K562 (cell line): ENCODE results near the gene NOX5. TPM values are rescaled to one million over a fixed set of nuclear protein-coding genes. Genes with fewer than 3 reads are reported as not detected.

ENCODE experiments used
- ATAC-seq: fragments of 200-7000 bp; cut with Tn5 transposase; 3 replicates; pipeline ENCODE4 v1.9.1; 2020; ENCODE audit warnings: moderate library complexity
- BruUV-seq: library from RNA; stranded (reverse); fragments of 400-500 nt; replicated peaks from 2 replicates; lab custom pipeline; 2021; lab: Mats Ljungman, UMichigan
- CTCF ChIA-PET: fragments of 300-600 bp; formaldehyde crosslinking; extraction: SDS; loops from one replicate; lab custom pipeline; 2021; ENCODE audit warnings: low intra/inter-chr PET ratio; lab: Yijun Ruan, JAX
- POLR2A ChIA-PET: fragments of 300-600, 350-650 bp; sonication (Branson Sonifier 250); formaldehyde crosslinking; extraction: SDS; loops from one replicate; lab custom pipeline; 2021; ENCODE audit warnings: antibody characterized with exemption, inconsistent platforms; lab: Yijun Ruan, JAX
- DNase-seq, 4 experiments: peaks; one replicate each; pipeline versions ENCODE4 v3.0.0 to v3.0.0-alpha.2; 2011 to 2018; ENCODE audit warnings: low spot score in 3 of 4, mixed read lengths in 3 of 4; ENCODE audit errors: extremely low read depth in 1 of 4
- FAIRE-seq: peaks from 2 replicates; lab custom pipeline; 2011; peaks lifted over from hg19 to GRCh38; lab: Jason Lieb, UNC
- H2AFZ ChIP-seq: 2 replicates; pipeline ENCODE4 v1.6.0; 2011; ENCODE audit warnings: low read depth, low read length, control low read depth, inconsistent platforms
- H3K27ac ChIP-seq: fragments of 200-600 bp; 3 replicates; pipeline ENCODE4 v1.8.0; 2011; ENCODE audit warnings: low read depth, mild to moderate bottlenecking, control low read depth, inconsistent platforms, low read length, moderate library complexity, mixed read lengths; ENCODE audit errors: extremely low read depth
- H3K27me3 ChIP-seq, 2 experiments: fragments of 300-600 bp in 1 of 2; 2 replicates in 1 of 2; 3 replicates in 1 of 2; pipeline versions ENCODE4 v1.6.0 to v1.8.0; 2011; ENCODE audit warnings: inconsistent platforms in 2 of 2, low read length in 2 of 2, mild to moderate bottlenecking in 1 of 2, mixed read lengths in 1 of 2, moderate library complexity in 1 of 2; ENCODE audit not compliant: control insufficient read depth in 2 of 2, insufficient read depth in 2 of 2
- H3K36me3 ChIP-seq: fragments of 300-600 bp; 3 replicates; pipeline ENCODE4 v1.8.0; 2011; ENCODE audit warnings: mild to moderate bottlenecking, low read length, inconsistent platforms; ENCODE audit not compliant: control insufficient read depth, insufficient read depth
- H3K4me1 ChIP-seq, 2 experiments: fragments of 200-600 bp in 1 of 2; replicated peaks in 1 of 2; 2 replicates in 1 of 2; 3 replicates in 1 of 2; pipeline versions ENCODE4 v1.5.1 to v1.8.0; 2011; ENCODE audit warnings: inconsistent platforms in 2 of 2, low read length in 2 of 2, mild to moderate bottlenecking in 1 of 2, mixed read lengths in 1 of 2, moderate library complexity in 1 of 2; ENCODE audit not compliant: control insufficient read depth in 2 of 2, insufficient read depth in 2 of 2
- H3K4me2 ChIP-seq: 2 replicates; pipeline ENCODE4 v1.6.1; 2011; ENCODE audit warnings: low read length, control low read depth, inconsistent platforms, mixed read lengths; ENCODE audit not compliant: insufficient read depth
- H3K4me3 ChIP-seq: fragments of 200-600 bp; sonication (generic), shearing (Covaris generic); 2 replicates; pipeline ENCODE4 v1.5.1; 2016; ENCODE audit warnings: control low read depth, inconsistent platforms
- H3K79me2 ChIP-seq: fragments of 200-600 bp; 3 replicates; pipeline ENCODE4 v1.8.0; 2011; ENCODE audit warnings: low read length, inconsistent platforms; ENCODE audit not compliant: control insufficient read depth, insufficient read depth
- H3K9ac ChIP-seq, 2 experiments: 2 replicates each; pipeline versions ENCODE4 v1.6.0 to v1.6.1; 2011; ENCODE audit warnings: low read depth in 2 of 2, low read length in 2 of 2, control low read depth in 1 of 2, inconsistent platforms in 1 of 2, mild to moderate bottlenecking in 1 of 2, mixed read lengths in 1 of 2; ENCODE audit not compliant: insufficient read depth in 1 of 2
- H3K9me1 ChIP-seq: one replicate; pipeline ENCODE4 v1.6.0; 2011; ENCODE audit warnings: inconsistent platforms, mild to moderate bottlenecking, low read length, moderate library complexity; ENCODE audit not compliant: control insufficient read depth, insufficient read depth
- H3K9me3 ChIP-seq: replicated peaks from 2 replicates; pipeline ENCODE4 v1.5.1; 2011; ENCODE audit warnings: low read depth, low read length, inconsistent platforms; ENCODE audit not compliant: control insufficient read depth, insufficient read depth
- H4K20me1 ChIP-seq: replicated peaks from 2 replicates; pipeline ENCODE4 v1.6.1; 2011; ENCODE audit warnings: low read length, inconsistent platforms, mixed read lengths; ENCODE audit not compliant: control insufficient read depth, insufficient read depth
- GATAD2A ChIP-seq: fragments of 450-650 bp; IDR thresholded peaks from 2 replicates; pipeline ENCODE4 v1.6.1; 2017
- HSF4 ChIP-seq: fragments of 250-450 bp; sonication (Bioruptor Pico); IDR thresholded peaks from 2 replicates; pipeline ENCODE4 v2.1.2; 2022; ENCODE audit warnings: mild to moderate bottlenecking, moderate library complexity, borderline replicate concordance
- KHSRP ChIP-seq: fragments of 450-650 bp; IDR thresholded peaks from 2 replicates; pipeline ENCODE4 v1.6.1; 2017
- RBBP5 ChIP-seq: fragments of 200-600 bp; sonication (generic); IDR thresholded peaks from 2 replicates; pipeline ENCODE4 v1.6.1; 2012; ENCODE audit warnings: borderline replicate concordance, mild to moderate bottlenecking, low read length, control low read depth, inconsistent platforms; ENCODE audit not compliant: insufficient read depth, poor library complexity, severe bottlenecking
- TAF9B ChIP-seq: fragments of 450-650 bp; IDR thresholded peaks from 2 replicates; pipeline ENCODE4 v1.6.1; 2018; ENCODE audit warnings: mild to moderate bottlenecking; ENCODE audit not compliant: partially characterized antibody
- ZBED1 ChIP-seq: IDR thresholded peaks from 2 replicates; pipeline ENCODE4 v1.6.1; 2014
- ZC3H11A ChIP-seq: IDR thresholded peaks from 2 replicates; pipeline ENCODE4 v1.6.1; 2012; ENCODE audit warnings: low read depth, low read length, improper control_type of control experiment
- ZKSCAN8 ChIP-seq: fragments of 200-800 bp; sonication (Bioruptor generic); IDR thresholded peaks from 2 replicates; pipeline ENCODE4 v1.6.1; 2016; ENCODE audit warnings: missing genetic modification characterization, missing compliant biosample characterization
- ZNF282 ChIP-seq: sonication (generic); formaldehyde crosslinking; IDR thresholded peaks from 2 replicates; pipeline ENCODE4 v1.8.1; 2023; ENCODE audit warnings: missing genetic modification reagents
- ZNF644 ChIP-seq: fragments of 200-800 bp; sonication (Bioruptor generic); IDR thresholded peaks from 2 replicates; pipeline ENCODE4 v1.6.1; 2016; ENCODE audit warnings: low read depth, missing genetic modification characterization, missing compliant biosample characterization
- ZNF778 ChIP-seq: fragments of 450-650 bp; formaldehyde crosslinking; IDR thresholded peaks from 2 replicates; pipeline ENCODE4 v1.4.0; 2020; ENCODE audit warnings: mild to moderate bottlenecking, moderate library complexity
- WGBS: fragments of 100-300 bp; shearing (Covaris generic); methylation state at CpG from one replicate; pipeline ENCODE4 v1.1.6; 2016; ENCODE audit warnings: low coverage, mixed read lengths; ENCODE audit not compliant: insufficient coverage; ENCODE audit errors: missing lambda C conversion rate; 5-methylcytosine and 5-hydroxymethylcytosine counted together
- in situ Hi-C: fragments of 300-500 bp; cut with MboI; formaldehyde crosslinking; loops from 4 replicates; pipeline ENCODE4 v1.15.0; 2018; ENCODE audit warnings: inconsistent platforms, mixed read lengths
- intact Hi-C: fragments of 100-400 bp; cut with micrococcal nuclease; formaldehyde crosslinking; loops from 2 replicates; pipeline ENCODE4 v1.14.2; 2022
- polyA plus RNA-seq, 8 experiments: library from polyadenylated mRNA; depleted of rRNA in 4 of 8; stranded (reverse) in 5 of 8; unstranded in 3 of 8; fragments of >200 nt; fragmentation: Nextera tagmentation in 2 of 8; fragmentation: Illumina TruSeq in 1 of 8; extraction: Ambion mirVana in 2 of 8; extraction: Trizol in 1 of 8; gene quantifications; 2 replicates each; pipeline versions ENCODE4 v1.2.1 to v1.2.3, GENCODE V29; 2011 to 2014; ENCODE audit warnings: inconsistent platforms in 1 of 8, missing spikeins in 1 of 8
- total RNA-seq, 7 experiments: library from RNA; depleted of rRNA in 6 of 7; stranded (reverse); fragments of >200 nt in 6 of 7; fragmentation: Illumina TruSeq in 2 of 7; extraction: Trizol in 2 of 7; gene quantifications; 2 replicates each; pipeline versions ENCODE4 v1.2.1 to v1.2.3, GENCODE V29; 2011 to 2021; ENCODE audit warnings: low replicate concordance in 1 of 7
- TF ChIP-seq, protein P1 (sequence below): conservative IDR thresholded peaks from 2 replicates; pipeline ENCODE4 v1.6.1; 2011; ENCODE audit warnings: low read depth, mild to moderate bottlenecking, low read length; ENCODE audit not compliant: control insufficient read depth
- TF ChIP-seq, protein P2 (sequence below): sonication (generic); formaldehyde crosslinking; IDR thresholded peaks from 2 replicates; pipeline ENCODE4 v1.8.0; 2022; ENCODE audit warnings: missing genetic modification reagents, mild to moderate bottlenecking, borderline replicate concordance
- TF ChIP-seq, protein P3 (sequence below): fragments of 450-650 bp; IDR thresholded peaks from 2 replicates; pipeline ENCODE4 v1.6.1; 2016; ENCODE audit warnings: low read depth, mild to moderate bottlenecking, moderate library complexity

The NOX5 gene
- total and polyA plus RNA-seq, 9 of the 15 experiments (the other 6 are each of a cell fraction or from before 2014, with no cell fraction given), result 0.01 TPM; not detected in 8

DNA sequence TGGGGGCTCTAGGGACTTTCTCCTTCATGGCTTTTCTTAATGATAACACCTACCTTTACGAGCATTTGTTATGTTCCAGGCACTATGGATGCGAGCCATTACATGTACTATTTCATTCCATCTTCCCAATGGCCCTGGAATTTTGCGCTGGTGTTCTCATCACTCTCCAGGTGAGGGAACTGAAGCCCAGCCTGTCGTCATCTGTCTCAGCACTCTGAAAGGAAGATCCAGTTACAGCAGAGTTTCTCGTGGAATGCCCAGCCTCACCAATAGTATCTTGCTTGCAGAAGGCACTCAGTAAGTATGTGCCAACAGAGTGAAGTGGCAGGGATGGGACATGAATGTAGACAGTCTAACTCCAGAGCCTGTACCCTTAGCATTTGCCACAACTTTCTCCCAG is 56.8 kb downstream of the NOX5 start:
- CTCF ChIA-PET, result interaction anchor here (0.7 kb wide), 1 partner anchor 407 kb away, joined by 3 read pairs; no protein-coding TSS in a partner anchor
- H3K79me2 ChIP-seq, result no peaks in the 10 kb centered on the region
- BruUV-seq, result no TSS peak
- no peak for ATAC-seq
- FAIRE-seq, result no peak
- peaks cover 0 to 6% of the 10 kb centered on the region in 2 experiments; a peak in 1 of 5 replicates for H3K4me1 ChIP-seq
- TF ChIP-seq ZKSCAN8, result no peak
- TF ChIP-seq, protein P1, sequence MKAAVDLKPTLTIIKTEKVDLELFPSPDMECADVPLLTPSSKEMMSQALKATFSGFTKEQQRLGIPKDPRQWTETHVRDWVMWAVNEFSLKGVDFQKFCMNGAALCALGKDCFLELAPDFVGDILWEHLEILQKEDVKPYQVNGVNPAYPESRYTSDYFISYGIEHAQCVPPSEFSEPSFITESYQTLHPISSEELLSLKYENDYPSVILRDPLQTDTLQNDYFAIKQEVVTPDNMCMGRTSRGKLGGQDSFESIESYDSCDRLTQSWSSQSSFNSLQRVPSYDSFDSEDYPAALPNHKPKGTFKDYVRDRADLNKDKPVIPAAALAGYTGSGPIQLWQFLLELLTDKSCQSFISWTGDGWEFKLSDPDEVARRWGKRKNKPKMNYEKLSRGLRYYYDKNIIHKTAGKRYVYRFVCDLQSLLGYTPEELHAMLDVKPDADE, result no peak
- TF ChIP-seq ZNF778 (CRISPR knock-in tag), result no peak
- TF ChIP-seq ZNF282 (CRISPR knock-in tag), result no peak
- no peak for TF ChIP-seq KHSRP
- TF ChIP-seq RBBP5, result no peak
- no peak for TF ChIP-seq HSF4 (CRISPR knock-in tag)
- TF ChIP-seq, protein P2, sequence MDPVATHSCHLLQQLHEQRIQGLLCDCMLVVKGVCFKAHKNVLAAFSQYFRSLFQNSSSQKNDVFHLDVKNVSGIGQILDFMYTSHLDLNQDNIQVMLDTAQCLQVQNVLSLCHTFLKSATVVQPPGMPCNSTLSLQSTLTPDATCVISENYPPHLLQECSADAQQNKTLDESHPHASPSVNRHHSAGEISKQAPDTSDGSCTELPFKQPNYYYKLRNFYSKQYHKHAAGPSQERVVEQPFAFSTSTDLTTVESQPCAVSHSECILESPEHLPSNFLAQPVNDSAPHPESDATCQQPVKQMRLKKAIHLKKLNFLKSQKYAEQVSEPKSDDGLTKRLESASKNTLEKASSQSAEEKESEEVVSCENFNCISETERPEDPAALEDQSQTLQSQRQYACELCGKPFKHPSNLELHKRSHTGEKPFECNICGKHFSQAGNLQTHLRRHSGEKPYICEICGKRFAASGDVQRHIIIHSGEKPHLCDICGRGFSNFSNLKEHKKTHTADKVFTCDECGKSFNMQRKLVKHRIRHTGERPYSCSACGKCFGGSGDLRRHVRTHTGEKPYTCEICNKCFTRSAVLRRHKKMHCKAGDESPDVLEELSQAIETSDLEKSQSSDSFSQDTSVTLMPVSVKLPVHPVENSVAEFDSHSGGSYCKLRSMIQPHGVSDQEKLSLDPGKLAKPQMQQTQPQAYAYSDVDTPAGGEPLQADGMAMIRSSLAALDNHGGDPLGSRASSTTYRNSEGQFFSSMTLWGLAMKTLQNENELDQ (CRISPR knock-in tag), result no peak
- no peak for TF ChIP-seq GATAD2A
- TF ChIP-seq, protein P3, sequence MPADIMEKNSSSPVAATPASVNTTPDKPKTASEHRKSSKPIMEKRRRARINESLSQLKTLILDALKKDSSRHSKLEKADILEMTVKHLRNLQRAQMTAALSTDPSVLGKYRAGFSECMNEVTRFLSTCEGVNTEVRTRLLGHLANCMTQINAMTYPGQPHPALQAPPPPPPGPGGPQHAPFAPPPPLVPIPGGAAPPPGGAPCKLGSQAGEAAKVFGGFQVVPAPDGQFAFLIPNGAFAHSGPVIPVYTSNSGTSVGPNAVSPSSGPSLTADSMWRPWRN, result no peak
- no peak for TF ChIP-seq ZBED1
- no peak for TF ChIP-seq TAF9B
- TF ChIP-seq ZNF644, result no peak
- no peak for TF ChIP-seq ZC3H11A
- H3K4me3 ChIP-seq, result no peak overlapping the region
- peaks cover 17 to 20% of the 10 kb centered on the region in 2 experiments; a peak in 4 of 5 replicates for H3K27me3 ChIP-seq
- H2AFZ ChIP-seq, result no peak overlapping the region
- WGBS, result 0% methylated on average over 5 of the region's 5 CpGs
- no peaks in the 10 kb centered on the region for H3K9me3 ChIP-seq
- no peak for DNase-seq
- no peak overlapping the region for H3K9ac ChIP-seq
- H3K27ac ChIP-seq, result no peak overlapping the region
- no peaks in the 10 kb centered on the region for H3K9me1 ChIP-seq
- intact Hi-C loops, result no loop called here
- no peak overlapping the region for H3K4me2 ChIP-seq
- in situ Hi-C loops, result no loop called here
- H3K36me3 ChIP-seq, result no peaks in the 10 kb centered on the region
- POLR2A ChIA-PET, result no interaction called here
- no peaks in the 10 kb centered on the region for H4K20me1 ChIP-seq
